ENCODE measurements around the gene STXBP3.

GRCh38 chr1:108848806-108849205 is 102.3 kb downstream of the STXBP3 start:
- TF ChIP-seq EZH2phosphoT487 (IDR thresholded peaks at IDR 0.05; ENCODE audit: low read length), result no peak
- no peak for TF ChIP-seq EZH2 (optimal IDR thresholded peaks at IDR 0.05; ENCODE audit: low read depth, low read length)
